IMR-90 (cell line): Measurements from ENCODE around the gene A1CF. TPM values are rescaled to one million over a fixed set of nuclear protein-coding genes. Genes with fewer than 3 reads are reported as not detected.

Experiments
- ATAC-seq: fragments of 200-7000 bp; cut with Tn5 transposase; 2 replicates; pipeline ENCODE4 v1.9.1; 2020; ENCODE audit warnings: low read depth, mild to moderate bottlenecking, moderate library complexity
- BruUV-seq: library from RNA; stranded (reverse); fragments of 400-500 nt; replicated peaks from 2 replicates; lab custom pipeline; 2021; lab: Mats Ljungman, UMichigan
- CTCF ChIA-PET: fragments of 300-600 bp; formaldehyde crosslinking; extraction: SDS; loops from one replicate; lab custom pipeline; 2021; ENCODE audit warnings: antibody characterized with exemption; lab: Yijun Ruan, JAX
- POLR2A ChIA-PET: fragments of 300-600 bp; sonication (Branson Sonifier 250); formaldehyde crosslinking; loops from one replicate; lab custom pipeline; 2022; ENCODE audit warnings: antibody characterized with exemption; ENCODE audit not compliant: unreplicated experiment; lab: Charles Lee
- DNase-seq: peaks from one replicate; pipeline ENCODE4 v3.0.0; 2013
- H2AFZ ChIP-seq: replicated peaks from 2 replicates; pipeline ENCODE3; 2013; ENCODE audit warnings: low read length, mild to moderate bottlenecking; ENCODE audit not compliant: poor library complexity
- H2AK5ac ChIP-seq: 2 replicates; pipeline ENCODE4 v1.6.1; 2013; ENCODE audit warnings: low read depth, low read length, inconsistent platforms
- H2AK9ac ChIP-seq: replicated peaks from 2 replicates; pipeline ENCODE3; 2013; ENCODE audit warnings: mild to moderate bottlenecking, low read depth, low read length, moderate library complexity; ENCODE audit not compliant: poor library complexity
- H2BK120ac ChIP-seq: 2 replicates; pipeline ENCODE4 v1.6.1; 2013; ENCODE audit warnings: low read depth, low read length, inconsistent platforms
- H2BK15ac ChIP-seq: 3 replicates; pipeline ENCODE4 v1.6.1; 2013; ENCODE audit warnings: low read depth, low read length, inconsistent platforms
- H2BK20ac ChIP-seq: 2 replicates; pipeline ENCODE4 v1.6.1; 2013; ENCODE audit warnings: low read depth, mild to moderate bottlenecking, inconsistent platforms, low read length, moderate library complexity
- H2BK5ac ChIP-seq: 2 replicates; pipeline ENCODE4 v1.6.1; 2013; ENCODE audit warnings: mild to moderate bottlenecking, low read depth, low read length, inconsistent platforms; ENCODE audit not compliant: poor library complexity, severe bottlenecking
- H3K14ac ChIP-seq: replicated peaks from 2 replicates; pipeline ENCODE4 v1.6.1; 2013; ENCODE audit warnings: low read depth, low read length, inconsistent platforms
- H3K18ac ChIP-seq: 2 replicates; pipeline ENCODE4 v1.6.1; 2013; ENCODE audit warnings: low read depth, low read length, control low read depth
- H3K23ac ChIP-seq: 2 replicates; pipeline ENCODE4 v1.6.1; 2013; ENCODE audit warnings: low read depth, low read length, inconsistent platforms
- H3K27ac ChIP-seq: 2 replicates; pipeline ENCODE4 v1.5.1; 2013; ENCODE audit warnings: mild to moderate bottlenecking, control low read depth, low read length; ENCODE audit not compliant: insufficient read depth
- H3K27me3 ChIP-seq: 2 replicates; pipeline ENCODE4 v1.6.1; 2013; ENCODE audit warnings: low read length; ENCODE audit not compliant: control insufficient read depth, insufficient read depth
- H3K36me3 ChIP-seq: 2 replicates; pipeline ENCODE4 v1.6.1; 2013; ENCODE audit warnings: low read length, mixed read lengths; ENCODE audit not compliant: control insufficient read depth, insufficient read depth
- H3K4ac ChIP-seq: 2 replicates; pipeline ENCODE4 v1.6.1; 2013; ENCODE audit warnings: low read depth, low read length, inconsistent platforms
- H3K4me1 ChIP-seq: 2 replicates; pipeline ENCODE4 v1.6.1; 2013; ENCODE audit warnings: low read length, mixed read lengths; ENCODE audit not compliant: control insufficient read depth, insufficient read depth
- H3K4me2 ChIP-seq: 2 replicates; pipeline ENCODE4 v1.6.1; 2013; ENCODE audit warnings: low read depth, mild to moderate bottlenecking, control low read depth, low read length, moderate library complexity
- H3K4me3 ChIP-seq: 2 replicates; pipeline ENCODE4 v1.5.1; 2013; ENCODE audit warnings: low read depth, mild to moderate bottlenecking, control low read depth, low read length, moderate library complexity; ENCODE audit not compliant: insufficient read depth
- H3K56ac ChIP-seq: 2 replicates; pipeline ENCODE4 v1.6.1; 2013; ENCODE audit warnings: low read length, inconsistent platforms; ENCODE audit not compliant: insufficient read depth; ENCODE audit errors: extremely low read depth
- H3K79me1 ChIP-seq, 2 experiments: 2 replicates each; pipeline ENCODE4 v1.6.1; 2013; ENCODE audit warnings: low read length in 2 of 2, inconsistent platforms in 1 of 2, low read depth in 1 of 2
- H3K9ac ChIP-seq: 2 replicates; pipeline ENCODE4 v1.6.1; 2013; ENCODE audit warnings: low read depth, low read length, control low read depth
- H3K9me1 ChIP-seq: 2 replicates; pipeline ENCODE4 v1.6.1; 2013; ENCODE audit warnings: low read length, inconsistent platforms; ENCODE audit not compliant: insufficient read depth
- H3K9me3 ChIP-seq: 2 replicates; pipeline ENCODE4 v1.6.1; 2013; ENCODE audit warnings: low read length; ENCODE audit not compliant: control insufficient read depth, insufficient read depth
- H4K20me1 ChIP-seq: 2 replicates; pipeline ENCODE4 v1.6.1; 2013; ENCODE audit warnings: low read length, inconsistent platforms; ENCODE audit not compliant: insufficient read depth
- H4K5ac ChIP-seq: 2 replicates; pipeline ENCODE4 v1.6.1; 2013; ENCODE audit warnings: mild to moderate bottlenecking, low read depth, low read length, control low read depth
- H4K8ac ChIP-seq, 2 experiments: 2 replicates each; pipeline ENCODE4 v1.6.1; 2013; ENCODE audit warnings: low read depth in 2 of 2, low read length in 2 of 2, control low read depth in 1 of 2, inconsistent platforms in 1 of 2
- H4K91ac ChIP-seq: 2 replicates; pipeline ENCODE4 v1.6.1; 2013; ENCODE audit warnings: low read depth, low read length, inconsistent platforms; ENCODE audit not compliant: insufficient read depth
- FOS ChIP-seq: fragments of 150-350 bp; IDR thresholded peaks from 2 replicates; pipeline ENCODE4 v1.6.1; 2016; ENCODE audit warnings: low read depth, low read length
- MAFK ChIP-seq: IDR thresholded peaks from 2 replicates; pipeline ENCODE4 v1.6.1; 2012; ENCODE audit warnings: low read depth, low read length, improper control_type of control experiment
- SMC3 ChIP-seq: fragments of 150-350 bp; IDR thresholded peaks from 2 replicates; pipeline ENCODE4 v1.6.1; 2016; ENCODE audit warnings: low read depth, mild to moderate bottlenecking, antibody characterized with exemption, low read length, moderate library complexity
- WGBS, 2 experiments: methylation state at CpG; one replicate each; pipeline versions ENCODE4 v1.1.5 to v1.1.7; 2013; ENCODE audit warnings: missing lambda C conversion rate in 2 of 2; ENCODE audit not compliant: insufficient read length in 1 of 2; ENCODE audit errors: extremely low coverage in 2 of 2; 5-methylcytosine and 5-hydroxymethylcytosine counted together
- dilution Hi-C: fragments of 300-500 bp; cut with HindIII; formaldehyde crosslinking; loops from one replicate; pipeline ENCODE4 v1.14.3; 2018; ENCODE audit warnings: low sequenced_read_pairs; ENCODE audit not compliant: unreplicated experiment
- in situ Hi-C: fragments of 300-500 bp; cut with MboI; formaldehyde crosslinking; loops from 3 replicates; pipeline ENCODE4 v1.14.3; 2019; ENCODE audit warnings: low sequenced_read_pairs, inconsistent platforms, mixed read lengths
- intact Hi-C: fragments of 100-400 bp; cut with micrococcal nuclease; formaldehyde crosslinking; loops from 2 replicates; pipeline ENCODE4 v1.10.0; 2022
- polyA plus RNA-seq, 3 experiments: library from polyadenylated mRNA; depleted of rRNA; stranded (reverse); fragments of >200 nt; gene quantifications; 2 replicates each; pipeline ENCODE4 v1.2.3, GENCODE V29; 2012; ENCODE audit warnings: low replicate concordance in 1 of 3
- total RNA-seq: library from RNA; depleted of rRNA; stranded (reverse); fragments of >200 nt; gene quantifications from 2 replicates; pipeline ENCODE4 v1.2.3, GENCODE V29; 2012

The A1CF gene
- total and polyA plus RNA-seq, 2 of the 4 experiments (the other 2 are of a cell fraction): not detected

DNA sequence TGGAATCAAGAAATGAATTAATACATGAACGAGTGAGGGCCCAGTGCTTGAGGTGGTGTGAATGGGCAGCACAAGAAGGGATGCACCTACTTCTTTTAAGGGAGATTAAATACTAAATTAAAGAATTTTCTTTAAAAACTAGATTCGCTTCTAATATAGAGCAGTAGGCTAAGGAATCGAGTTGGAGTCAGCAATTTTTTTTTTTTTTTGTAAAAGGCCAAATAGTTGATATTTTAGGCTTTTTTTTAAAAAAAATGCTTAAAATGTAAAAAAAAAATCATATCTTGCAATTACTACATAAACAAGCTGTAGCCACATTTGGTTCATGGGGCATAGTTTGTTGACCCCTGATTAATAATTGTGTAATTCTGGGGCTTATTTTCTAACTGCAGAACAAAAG is 31.9 kb downstream of the A1CF start:
- H3K9ac ChIP-seq: no peak overlapping the region
- WGBS, 2 experiments: no CpG with 5 or more reads among the region's 3 CpGs
- no peak for ATAC-seq

More for the DNA sequence above, 31.9 kb downstream of the A1CF start:
- Histone ChIP-seq H3K27ac (no peak overlapping the region), H3K14ac (no peak overlapping the region), H3K4me3 (no peak overlapping the region), H2AFZ (no peak overlapping the region), H3K56ac (no peak overlapping the region), H4K5ac (no peak overlapping the region), H3K18ac (no peak overlapping the region), H2BK15ac (no peak overlapping the region), H3K36me3 (no peaks in the 10 kb centered on the region), H4K91ac (no peak overlapping the region), H3K4ac (no peak overlapping the region), H4K20me1 (no peaks in the 10 kb centered on the region), H2BK20ac (no peak overlapping the region), H3K4me1 (peaks cover 2% of the 10 kb centered on the region; the same call in 1 of the 2 replicates), H2BK120ac (no peak overlapping the region), H2AK9ac (no peak overlapping the region), H3K9me3 (no peaks in the 10 kb centered on the region), H2BK5ac (no peak overlapping the region), H4K8ac (no peak overlapping the region), H2AK5ac (no peak overlapping the region), H3K4me2 (no peak overlapping the region), H3K27me3 (peaks cover 6% of the 10 kb centered on the region), H3K23ac (no peak overlapping the region), H3K79me1 (no peaks in the 10 kb centered on the region), H3K9me1 (no peaks in the 10 kb centered on the region)
- in situ Hi-C loops (no loop called here), intact Hi-C loops (no loop called here), dilution Hi-C loops (no loop called here)
- CTCF ChIA-PET: no interaction called here
- POLR2A ChIA-PET: no interaction called here
- BruUV-seq: no TSS peak
- no peak for TF ChIP-seq SMC3
- peak; percentile 23; the same call in 1 of the 2 replicates for TF ChIP-seq MAFK
- TF ChIP-seq FOS: no peak
- DNase-seq: no peak
